Endometrium (tissue), 2 donors: ENCODE data around the gene FAM111A.

Experiments used
- FAIRE-seq: peaks from 2 replicates; lab custom pipeline; 2012; peaks lifted over from hg19 to GRCh38; lab: Jason Lieb, UNC
- donor health status: control.
- donor health status: control.

The FAM111A gene

GRCh38 chr11:59141673-59142460 lies 789 bp upstream of the FAM111A start:
- no peak for FAIRE-seq

- FAIRE-seq, result no peak
Observed at GRCh38 chr11:59144096-59144495, 1.4 kb downstream of the FAM111A start.

GRCh38 chr11:59144579-59145345 lies 2.1 kb downstream of the FAM111A start:
- FAIRE-seq, result no peak

- FAIRE-seq, result no peak
Observed at GRCh38 chr11:59145534-59145933, 2.9 kb downstream of the FAM111A start.

GRCh38 chr11:59151761-59152160 lies 9.1 kb downstream of the FAM111A start:
- no peak for FAIRE-seq

- no peak for FAIRE-seq
Observed at GRCh38 chr11:59152312-59152951, 9.8 kb downstream of the FAM111A start.

GRCh38 chr11:59154610-59155009 lies 12.0 kb downstream of the FAM111A start:
- FAIRE-seq, result no peak

- no peak for FAIRE-seq
Observed at GRCh38 chr11:59157433-59157832, 14.8 kb downstream of the FAM111A start.

- FAIRE-seq, result peak; percentile 45
Observed at GRCh38 chr11:59158206-59159068, 15.8 kb downstream of the FAM111A start.

GRCh38 chr11:59164028-59164427 lies 21.4 kb downstream of the FAM111A start:
- no peak for FAIRE-seq

GRCh38 chr11:59171508-59172322 lies 29.1 kb downstream of the FAM111A start, which contains the start of gene DTX4:
Gene DTX4 (plus strand): TSS chr11:59172132. CDS start chr11:59172596, 464 bp downstream.
- peak; percentile 15 for FAIRE-seq

GRCh38 chr11:59172345-59173079 lies 29.9 kb downstream of the FAM111A start:
- FAIRE-seq, result no peak

GRCh38 chr11:59173080-59173963 lies 30.7 kb downstream of the FAM111A start:
- FAIRE-seq, result no peak

- no peak for FAIRE-seq
Observed at GRCh38 chr11:59173964-59174663, 31.5 kb downstream of the FAM111A start.

- no peak for FAIRE-seq
Observed at GRCh38 chr11:59174664-59175033, 32.0 kb downstream of the FAM111A start.

GRCh38 chr11:59175091-59175501 lies 32.4 kb downstream of the FAM111A start:
- no peak for FAIRE-seq

GRCh38 chr11:59176330-59176729 lies 33.7 kb downstream of the FAM111A start:
- FAIRE-seq, result no peak

GRCh38 chr11:59178402-59178801 lies 35.7 kb downstream of the FAM111A start:
- no peak for FAIRE-seq

GRCh38 chr11:59179121-59179520 lies 36.5 kb downstream of the FAM111A start:
- FAIRE-seq, result no peak
